HCT116 (cell line): ENCODE measurements around the gene GPR157. TPM values are rescaled to one million over a fixed set of nuclear protein-coding genes. Genes with fewer than 3 reads are reported as not detected.

ENCODE experiments used
- ATAC-seq: fragments of 200-7000 bp; cut with Tn5 transposase; 2 replicates; pipeline ENCODE4 v1.9.1; 2020; ENCODE audit warnings: mild to moderate bottlenecking, moderate library complexity
- BruUV-seq: library from RNA; stranded (reverse); fragments of 400-500 nt; replicated peaks from 2 replicates; lab custom pipeline; 2021; lab: Mats Ljungman, UMichigan
- CTCF ChIA-PET: fragments of 300-600 bp; sonication (Branson Sonifier 250); formaldehyde crosslinking; loops from one replicate; lab custom pipeline; 2021; ENCODE audit warnings: antibody characterized with exemption; lab: Charles Lee
- POLR2A ChIA-PET: fragments of 300-600, 350-600 bp; sonication (Branson Sonifier 250); formaldehyde crosslinking; loops from one replicate; lab custom pipeline; 2021; ENCODE audit warnings: antibody characterized with exemption; lab: Charles Lee
- RAD21 ChIA-PET, 2 experiments: fragments of 300-600 bp; sonication (Branson Sonifier 250); formaldehyde crosslinking; loops; one replicate each; lab custom pipeline; 2023; ENCODE audit warnings: low total read pairs in 2 of 2; ENCODE audit not compliant: uncharacterized antibody in 2 of 2, unreplicated experiment in 2 of 2, low non-redundant PET in 1 of 2; lab: Charles Lee
- DNase-seq: peaks from one replicate; pipeline ENCODE4 v3.0.0-alpha.2; 2010; ENCODE audit warnings: low read depth, low spot score
- H2AFZ ChIP-seq: fragments of 200-600 bp; shearing (Covaris generic), sonication (generic); 2 replicates; pipeline ENCODE4 v1.6.1; 2017; ENCODE audit warnings: low read depth, mixed run types, mixed read lengths, antibody characterized with exemption, low read length; ENCODE audit not compliant: poor library complexity, severe bottlenecking
- H3K27ac ChIP-seq: 2 replicates; pipeline ENCODE4 v1.5.1; 2012; ENCODE audit warnings: low read depth, low read length
- H3K27me3 ChIP-seq: fragments of 200-600 bp; sonication (generic); 2 replicates; pipeline ENCODE4 v1.6.1; 2016; ENCODE audit warnings: mixed run types, low read length, mixed read lengths; ENCODE audit not compliant: insufficient read depth
- H3K36me3 ChIP-seq, 2 experiments: fragments of 200-500 bp in 1 of 2; fragments of 200-600 bp in 1 of 2; sonication (Bioruptor generic) in 1 of 2; sonication (generic) in 1 of 2; 2 replicates each; pipeline versions ENCODE4 v1.5.1 to v1.6.1; 2014 to 2016; ENCODE audit warnings: low read length in 2 of 2, inconsistent platforms in 1 of 2, mixed read lengths in 1 of 2, mixed run types in 1 of 2; ENCODE audit not compliant: insufficient read depth in 2 of 2, control insufficient read depth in 1 of 2
- H3K4me1 ChIP-seq, 2 experiments: fragments of 200-600 bp in 1 of 2; sonication (generic) in 1 of 2; 2 replicates each; pipeline versions ENCODE4 v1.5.1 to v1.6.1; 2012 to 2017; ENCODE audit warnings: low read length in 2 of 2, inconsistent platforms in 1 of 2, mild to moderate bottlenecking in 1 of 2, mixed read lengths in 1 of 2, mixed run types in 1 of 2, moderate library complexity in 1 of 2; ENCODE audit not compliant: insufficient read depth in 2 of 2, control insufficient read depth in 1 of 2
- H3K4me2 ChIP-seq: fragments of 200-600 bp; sonication (generic); 2 replicates; pipeline ENCODE4 v1.6.1; 2017; ENCODE audit warnings: mixed run types, low read length, mixed read lengths
- H3K4me3 ChIP-seq, 2 experiments: fragments of 200-600 bp in 1 of 2; sonication (generic) in 1 of 2; replicated peaks in 1 of 2; 2 replicates each; pipeline ENCODE4 v1.5.1; 2011 to 2016; ENCODE audit warnings: low read length in 2 of 2, control low read depth in 1 of 2, low read depth in 1 of 2, mild to moderate bottlenecking in 1 of 2, mixed read lengths in 1 of 2, mixed run types in 1 of 2
- H3K79me2 ChIP-seq: fragments of 200-600 bp; sonication (generic); 2 replicates; pipeline ENCODE4 v1.6.1; 2017; ENCODE audit warnings: mild to moderate bottlenecking, mixed run types, low read length, moderate library complexity, mixed read lengths; ENCODE audit not compliant: insufficient read depth
- H3K9ac ChIP-seq: fragments of 200-600 bp; sonication (generic); 2 replicates; pipeline ENCODE4 v1.6.1; 2016; ENCODE audit warnings: low read length, mixed read lengths
- H3K9me2 ChIP-seq: fragments of 200-600 bp; sonication (generic), shearing (Covaris generic); 2 replicates; pipeline ENCODE4 v1.6.1; 2017; ENCODE audit warnings: mixed run types, mild to moderate bottlenecking, moderate library complexity; ENCODE audit not compliant: insufficient read depth
- H3K9me3 ChIP-seq, 2 experiments: fragments of 200-500 bp in 1 of 2; fragments of 200-600 bp in 1 of 2; sonication (Bioruptor generic) in 1 of 2; sonication (generic) in 1 of 2; 2 replicates each; pipeline ENCODE4 v1.6.1; 2014 to 2017; ENCODE audit warnings: low read length in 2 of 2, mixed read lengths in 2 of 2, inconsistent platforms in 1 of 2, low read depth in 1 of 2, mild to moderate bottlenecking in 1 of 2, mixed run types in 1 of 2, moderate library complexity in 1 of 2; ENCODE audit not compliant: control insufficient read depth in 1 of 2, insufficient read depth in 1 of 2
- H4K20me1 ChIP-seq: fragments of 200-600 bp; sonication (generic), shearing (Covaris generic); 2 replicates; pipeline ENCODE4 v1.6.1; 2017; ENCODE audit warnings: mixed run types, mild to moderate bottlenecking, moderate library complexity; ENCODE audit not compliant: insufficient read depth
- ATF3 ChIP-seq: IDR thresholded peaks from 2 replicates; pipeline ENCODE4 v1.6.1; 2012
- CEBPB ChIP-seq: IDR thresholded peaks from 2 replicates; pipeline ENCODE4 v1.6.1; 2012; ENCODE audit warnings: low read depth
- ELF1 ChIP-seq: IDR thresholded peaks from 2 replicates; pipeline ENCODE4 v1.6.1; 2012; ENCODE audit warnings: low read depth, borderline replicate concordance
- EZH2 ChIP-seq: fragments of 200-600 bp; sonication (generic); IDR thresholded peaks from 2 replicates; pipeline ENCODE4 v1.6.1; 2017; ENCODE audit warnings: antibody characterized with exemption, mixed run types
- EZH2phosphoT487 ChIP-seq: fragments of 200-600 bp; IDR thresholded peaks from 2 replicates; pipeline ENCODE4 v1.6.1; 2018; ENCODE audit warnings: antibody characterized with exemption, borderline replicate concordance
- JUND ChIP-seq: IDR thresholded peaks from 2 replicates; pipeline ENCODE4 v1.6.1; 2012
- MAX ChIP-seq: IDR thresholded peaks from 2 replicates; pipeline ENCODE4 v1.6.1; 2012
- POLR2A ChIP-seq: IDR thresholded peaks from 2 replicates; pipeline ENCODE4 v1.7.0; 2011; ENCODE audit warnings: borderline replicate concordance; ENCODE audit not compliant: insufficient read depth, insufficient read length; ENCODE audit errors: extremely low read depth
- POLR2AphosphoS5 ChIP-seq: IDR thresholded peaks from 2 replicates; pipeline ENCODE4 v1.6.1; 2011; ENCODE audit warnings: mild to moderate bottlenecking, low read depth, low read length, moderate library complexity
- ZBTB33 ChIP-seq: IDR thresholded peaks from 2 replicates; pipeline ENCODE4 v1.6.1; 2011; ENCODE audit warnings: mild to moderate bottlenecking, low read length, moderate library complexity; ENCODE audit not compliant: insufficient replicate concordance; ENCODE audit errors: extremely low read depth
- intact Hi-C: fragments of 100-400 bp; cut with micrococcal nuclease; formaldehyde crosslinking; loops from 2 replicates; pipeline ENCODE4 v1.10.0; 2022
- total RNA-seq: library from RNA; stranded (reverse); gene quantifications from one replicate; pipeline ENCODE4 v1.2.1, GENCODE V29; 2021; ENCODE audit not compliant: unreplicated experiment
- TF ChIP-seq, protein P1 (sequence below): IDR thresholded peaks from 2 replicates; pipeline ENCODE4 v1.6.1; 2012; ENCODE audit warnings: low read depth

Gene GPR157
- total RNA-seq, 1 experiment from 2014 or later: 7.7 TPM

DNA sequence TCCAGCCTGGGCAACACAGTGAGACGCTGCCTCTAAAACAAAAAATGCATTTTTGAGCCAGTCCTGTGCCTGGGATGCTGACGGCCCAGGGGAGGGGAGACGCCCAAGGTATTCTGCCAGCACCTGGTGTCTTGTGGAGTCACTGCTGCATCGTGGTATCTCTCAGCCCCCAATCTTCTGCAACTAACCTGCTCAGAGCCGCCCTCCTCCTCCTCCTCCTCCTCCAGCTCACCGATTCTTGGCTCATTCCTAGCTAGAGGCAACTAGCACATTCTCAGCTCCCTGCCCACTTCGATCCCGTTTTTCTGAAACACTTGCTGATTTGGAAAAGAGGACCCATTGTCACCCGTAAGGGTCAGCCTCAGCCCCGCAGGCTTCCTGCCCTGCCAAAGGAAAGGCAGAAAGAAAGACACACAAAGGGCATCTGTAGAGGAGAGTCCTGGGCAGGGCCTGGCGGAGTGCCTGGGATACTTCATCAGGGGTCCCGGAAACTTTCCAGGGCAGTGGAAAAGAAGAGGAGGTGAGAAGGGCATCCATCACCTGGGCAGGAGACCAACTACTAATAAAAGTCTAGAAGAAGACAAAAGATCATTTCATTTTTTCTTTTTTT, 20.7 kb downstream of the GPR157 start:
- Histone ChIP-seq H4K20me1 (no peaks in the 10 kb centered on the region), H3K36me3 (no peaks in the 10 kb centered on the region; a peak in 1 of 4 replicates), H3K4me1 (peaks cover 0 to 3% of the 10 kb centered on the region in 2 experiments; a peak in 2 of 4 replicates), H3K27me3 (no peaks in the 10 kb centered on the region), H3K9me3 (no peaks in the 10 kb centered on the region), H2AFZ (no peak overlapping the region), H3K9me2 (no peaks in the 10 kb centered on the region), H3K4me3 (no peak overlapping the region), H3K9ac (no peak overlapping the region), H3K4me2 (no peak overlapping the region), H3K27ac (no peak overlapping the region), H3K79me2 (no peaks in the 10 kb centered on the region)
- DNase-seq: no peak
- CTCF ChIA-PET: no interaction called here
- RAD21 ChIA-PET: interaction anchor here in 1 of 2 experiments (0.6 kb wide), 1 partner anchor 34 kb away, joined by 5 read pairs; no protein-coding TSS in a partner anchor
- POLR2A ChIA-PET: no interaction called here
- TF ChIP-seq JUND: no peak
- TF ChIP-seq POLR2AphosphoS5: no peak
- no peak for TF ChIP-seq ZBTB33
- no peak for TF ChIP-seq ATF3
- no peak for TF ChIP-seq EZH2phosphoT487
- TF ChIP-seq MAX: no peak
- no peak for TF ChIP-seq ELF1
- TF ChIP-seq, protein P1, sequence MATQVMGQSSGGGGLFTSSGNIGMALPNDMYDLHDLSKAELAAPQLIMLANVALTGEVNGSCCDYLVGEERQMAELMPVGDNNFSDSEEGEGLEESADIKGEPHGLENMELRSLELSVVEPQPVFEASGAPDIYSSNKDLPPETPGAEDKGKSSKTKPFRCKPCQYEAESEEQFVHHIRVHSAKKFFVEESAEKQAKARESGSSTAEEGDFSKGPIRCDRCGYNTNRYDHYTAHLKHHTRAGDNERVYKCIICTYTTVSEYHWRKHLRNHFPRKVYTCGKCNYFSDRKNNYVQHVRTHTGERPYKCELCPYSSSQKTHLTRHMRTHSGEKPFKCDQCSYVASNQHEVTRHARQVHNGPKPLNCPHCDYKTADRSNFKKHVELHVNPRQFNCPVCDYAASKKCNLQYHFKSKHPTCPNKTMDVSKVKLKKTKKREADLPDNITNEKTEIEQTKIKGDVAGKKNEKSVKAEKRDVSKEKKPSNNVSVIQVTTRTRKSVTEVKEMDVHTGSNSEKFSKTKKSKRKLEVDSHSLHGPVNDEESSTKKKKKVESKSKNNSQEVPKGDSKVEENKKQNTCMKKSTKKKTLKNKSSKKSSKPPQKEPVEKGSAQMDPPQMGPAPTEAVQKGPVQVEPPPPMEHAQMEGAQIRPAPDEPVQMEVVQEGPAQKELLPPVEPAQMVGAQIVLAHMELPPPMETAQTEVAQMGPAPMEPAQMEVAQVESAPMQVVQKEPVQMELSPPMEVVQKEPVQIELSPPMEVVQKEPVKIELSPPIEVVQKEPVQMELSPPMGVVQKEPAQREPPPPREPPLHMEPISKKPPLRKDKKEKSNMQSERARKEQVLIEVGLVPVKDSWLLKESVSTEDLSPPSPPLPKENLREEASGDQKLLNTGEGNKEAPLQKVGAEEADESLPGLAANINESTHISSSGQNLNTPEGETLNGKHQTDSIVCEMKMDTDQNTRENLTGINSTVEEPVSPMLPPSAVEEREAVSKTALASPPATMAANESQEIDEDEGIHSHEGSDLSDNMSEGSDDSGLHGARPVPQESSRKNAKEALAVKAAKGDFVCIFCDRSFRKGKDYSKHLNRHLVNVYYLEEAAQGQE: no peak
- TF ChIP-seq CEBPB: no peak
- TF ChIP-seq POLR2A: no peak
- no peak for TF ChIP-seq EZH2
- no TSS peak for BruUV-seq
- ATAC-seq: no peak
- intact Hi-C loops: no loop called here
